Parathyroid adenoma (tissue), 2 donors: ENCODE measurements around the gene HTRA1.

Experiments
- H2AFZ ChIP-seq: fragments of 300-600 bp; sonication (generic); one replicate; pipeline ENCODE4 v1.7.0; 2017; ENCODE audit warnings: antibody characterized with exemption, mild to moderate bottlenecking
- H3K27ac ChIP-seq: fragments of 300-600 bp; sonication (generic); one replicate; pipeline ENCODE4 v1.7.0; 2017
- H3K27me3 ChIP-seq: fragments of 300-600 bp; sonication (generic); one replicate; pipeline ENCODE4 v1.7.0; 2017; ENCODE audit warnings: low read length; ENCODE audit not compliant: control insufficient read depth, insufficient read depth
- H3K36me3 ChIP-seq: fragments of 300-600 bp; sonication (generic); one replicate; pipeline ENCODE4 v1.7.0; 2017; ENCODE audit warnings: low read length; ENCODE audit not compliant: control insufficient read depth, insufficient read depth
- H3K4me1 ChIP-seq: fragments of 300-600 bp; sonication (generic); one replicate; pipeline ENCODE4 v1.7.0; 2017; ENCODE audit warnings: control low read depth
- H3K4me2 ChIP-seq: fragments of 300-600 bp; sonication (generic); one replicate; pipeline ENCODE4 v1.7.0; 2017; ENCODE audit warnings: low read length
- H3K4me3 ChIP-seq: fragments of 300-600 bp; sonication (generic); one replicate; pipeline ENCODE4 v1.7.0; 2017; ENCODE audit warnings: low read depth, low read length
- H3K79me2 ChIP-seq: fragments of 300-600 bp; sonication (generic); one replicate; pipeline ENCODE4 v1.7.0; 2017; ENCODE audit warnings: control low read depth
- H3K9ac ChIP-seq: fragments of 300-600 bp; sonication (generic); one replicate; pipeline ENCODE4 v1.7.0; 2017; ENCODE audit warnings: mild to moderate bottlenecking
- H3K9me3 ChIP-seq: fragments of 300-600 bp; sonication (generic); one replicate; pipeline ENCODE4 v1.7.0; 2017; ENCODE audit warnings: low read length; ENCODE audit not compliant: control insufficient read depth
- CTCF ChIP-seq: fragments of 300-600 bp; sonication (generic); IDR thresholded peaks from one replicate; pipeline ENCODE4 v1.7.0; 2017; ENCODE audit warnings: antibody characterized with exemption, mild to moderate bottlenecking
- donor health status: primary hyperparathyroidism.

The HTRA1 gene

GRCh38 chr10:122490786-122491680, 29.7 kb downstream of the HTRA1 start:
- no peak for TF ChIP-seq CTCF
- Histone ChIP-seq H2AFZ (no peak overlapping the region), H3K4me2 (no peak overlapping the region), H3K36me3 (no peaks in the 10 kb centered on the region), H3K27me3 (no peaks in the 10 kb centered on the region), H3K79me2 (no peaks in the 10 kb centered on the region), H3K9me3 (no peaks in the 10 kb centered on the region), H3K4me1 (no peaks in the 10 kb centered on the region), H3K27ac (no peak overlapping the region), H3K9ac (no peak overlapping the region), H3K4me3 (no peak overlapping the region)

DNA sequence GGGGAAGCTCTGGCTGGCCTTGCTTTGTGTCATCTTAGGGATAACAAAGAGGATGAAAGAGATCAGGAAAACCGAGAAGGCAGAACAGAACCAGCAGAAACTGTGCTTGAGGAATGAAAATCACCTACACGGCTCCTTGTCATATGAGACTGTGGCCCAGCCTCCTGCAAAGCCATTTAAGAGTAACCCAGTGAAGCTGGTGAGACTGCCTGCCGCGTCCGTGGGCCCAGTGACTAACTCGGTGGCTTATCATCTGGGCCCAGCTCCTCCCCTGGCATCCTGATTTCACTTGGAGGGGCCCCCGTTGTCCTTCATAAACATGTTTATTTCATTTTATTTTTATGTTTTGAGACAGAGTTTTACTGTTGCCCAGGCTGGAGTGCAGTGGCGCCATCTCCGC, 30.7 kb downstream of the HTRA1 start:
- Histone ChIP-seq H3K27ac (no peak overlapping the region), H3K9me3 (no peaks in the 10 kb centered on the region), H3K4me3 (no peak overlapping the region), H3K4me1 (no peaks in the 10 kb centered on the region), H3K79me2 (no peaks in the 10 kb centered on the region), H3K4me2 (no peak overlapping the region), H3K9ac (no peak overlapping the region), H2AFZ (no peak overlapping the region), H3K36me3 (no peaks in the 10 kb centered on the region), H3K27me3 (no peaks in the 10 kb centered on the region)
- TF ChIP-seq CTCF, result no peak

DNA sequence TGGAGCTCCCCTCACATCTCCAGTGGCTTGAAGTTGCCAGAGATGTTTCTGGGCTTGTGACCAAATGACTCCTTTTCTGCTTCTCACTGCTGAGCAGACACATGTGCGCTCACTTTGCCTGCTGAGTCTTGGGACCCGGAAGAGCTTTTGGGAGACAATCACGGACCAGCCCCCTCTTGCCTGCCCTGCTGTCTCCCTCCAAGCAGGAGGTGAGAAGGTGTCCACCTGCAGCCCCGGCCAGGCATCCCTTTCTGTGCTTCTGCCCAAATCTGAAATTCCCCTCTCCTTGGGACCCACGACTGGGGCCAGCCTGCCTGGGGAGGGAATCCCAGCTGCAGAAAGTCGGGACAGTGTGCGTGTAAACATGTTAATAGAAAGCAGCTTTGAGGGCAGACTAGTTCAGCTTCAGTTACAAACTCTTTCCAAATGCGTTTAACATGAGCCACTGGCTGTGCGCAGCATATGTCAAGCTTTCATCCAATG, 31.7 kb downstream of the HTRA1 start:
- Histone ChIP-seq H3K4me1 (no peaks in the 10 kb centered on the region), H2AFZ (no peak overlapping the region), H3K4me3 (no peak overlapping the region), H3K79me2 (no peaks in the 10 kb centered on the region), H3K9me3 (no peaks in the 10 kb centered on the region), H3K27ac (no peak overlapping the region), H3K4me2 (no peak overlapping the region), H3K9ac (no peak overlapping the region), H3K27me3 (no peaks in the 10 kb centered on the region), H3K36me3 (no peaks in the 10 kb centered on the region)
- TF ChIP-seq CTCF, result no peak

- H3K27me3 ChIP-seq, result no peaks in the 10 kb centered on the region
- no peak overlapping the region for H3K9ac ChIP-seq
- no peak overlapping the region for H2AFZ ChIP-seq
- H3K27ac ChIP-seq, result no peak overlapping the region
- no peak overlapping the region for H3K4me2 ChIP-seq
- no peaks in the 10 kb centered on the region for H3K79me2 ChIP-seq
- H3K4me3 ChIP-seq, result no peak overlapping the region
- no peaks in the 10 kb centered on the region for H3K4me1 ChIP-seq
- no peaks in the 10 kb centered on the region for H3K9me3 ChIP-seq
- no peak for TF ChIP-seq CTCF
- H3K36me3 ChIP-seq, result no peaks in the 10 kb centered on the region
These were observed 32.4 kb downstream of the HTRA1 start for GRCh38 chr10:122493761-122494160.
